ENCODE measurements around the gene SORL1.

The SORL1 gene

GRCh38 chr11:121643479-121644186 lies 191.5 kb downstream of the SORL1 start:
- H2AFZ ChIP-seq = no peak overlapping the region
- no peak overlapping the region for H3K27ac ChIP-seq
- H3K36me3 ChIP-seq (ENCODE audit: control insufficient read depth, insufficient read depth, low read length) = no peaks in the 10 kb centered on the region
- H3K4me1 ChIP-seq = no peaks in the 10 kb centered on the region
- TF ChIP-seq CTCF (IDR thresholded peaks at IDR 0.05) = no peak
- no peaks in the 10 kb centered on the region for H3K79me2 ChIP-seq
- no peaks in the 10 kb centered on the region for H3K9me3 ChIP-seq (ENCODE audit: control insufficient read depth, low read length)
- H3K4me2 ChIP-seq (ENCODE audit: low read length) = no peak overlapping the region
- no peak overlapping the region for H3K9ac ChIP-seq
- H3K27me3 ChIP-seq (ENCODE audit: control insufficient read depth, insufficient read depth, low read length) = no peaks in the 10 kb centered on the region
- no peak overlapping the region for H3K4me3 ChIP-seq (ENCODE audit: low read depth, low read length)

GRCh38 chr11:121644187-121644512 lies 192.0 kb downstream of the SORL1 start:
- TF ChIP-seq CTCF (IDR thresholded peaks at IDR 0.05) = no peak

GRCh38 chr11:121645001-121645400 lies 192.9 kb downstream of the SORL1 start:
- Histone ChIP-seq H3K4me2 (ENCODE audit: low read length) (no peak overlapping the region), H3K27ac (no peak overlapping the region), H2AFZ (no peak overlapping the region), H3K9me3 (ENCODE audit: control insufficient read depth, low read length) (no peaks in the 10 kb centered on the region), H3K79me2 (no peaks in the 10 kb centered on the region), H3K36me3 (ENCODE audit: control insufficient read depth, insufficient read depth, low read length) (no peaks in the 10 kb centered on the region), H3K4me1 (no peaks in the 10 kb centered on the region), H3K4me3 (ENCODE audit: low read depth, low read length) (no peak overlapping the region), H3K27me3 (ENCODE audit: control insufficient read depth, insufficient read depth, low read length) (no peaks in the 10 kb centered on the region), H3K9ac (no peak overlapping the region)
- no peak for TF ChIP-seq CTCF (IDR thresholded peaks at IDR 0.05)

More at GRCh38 chr11:121644187-121644512, 192.0 kb downstream of the SORL1 start:
- no peak overlapping the region for H3K4me3 ChIP-seq (ENCODE audit: low read depth, low read length)
- H3K79me2 ChIP-seq = no peaks in the 10 kb centered on the region
- H3K9ac ChIP-seq = no peak overlapping the region
- no peak overlapping the region for H3K27ac ChIP-seq
- H3K4me1 ChIP-seq = no peaks in the 10 kb centered on the region
- no peak overlapping the region for H2AFZ ChIP-seq
- H3K27me3 ChIP-seq (ENCODE audit: control insufficient read depth, insufficient read depth, low read length) = no peaks in the 10 kb centered on the region
- H3K4me2 ChIP-seq (ENCODE audit: low read length) = no peak overlapping the region
- H3K9me3 ChIP-seq (ENCODE audit: control insufficient read depth, low read length) = no peaks in the 10 kb centered on the region
- H3K36me3 ChIP-seq (ENCODE audit: control insufficient read depth, insufficient read depth, low read length) = no peaks in the 10 kb centered on the region

- Histone ChIP-seq H2AFZ (no peak overlapping the region), H3K27ac (no peak overlapping the region), H3K4me1 (no peaks in the 10 kb centered on the region), H3K36me3 (ENCODE audit: control insufficient read depth, insufficient read depth, low read length) (no peaks in the 10 kb centered on the region), H3K9me3 (ENCODE audit: control insufficient read depth, low read length) (no peaks in the 10 kb centered on the region), H3K4me2 (ENCODE audit: low read length) (no peak overlapping the region), H3K4me3 (ENCODE audit: low read depth, low read length) (no peak overlapping the region), H3K27me3 (ENCODE audit: control insufficient read depth, insufficient read depth, low read length) (no peaks in the 10 kb centered on the region), H3K9ac (no peak overlapping the region), H3K79me2 (no peaks in the 10 kb centered on the region)
- no peak for TF ChIP-seq CTCF (IDR thresholded peaks at IDR 0.05)
Measured at GRCh38 chr11:121645596-121645995, 193.5 kb downstream of the SORL1 start.

GRCh38 chr11:121648306-121648705 lies 196.2 kb downstream of the SORL1 start:
- Histone ChIP-seq H3K4me3 (ENCODE audit: low read depth, low read length) (no peak overlapping the region), H3K4me2 (ENCODE audit: low read length) (no peak overlapping the region), H3K27ac (no peak overlapping the region), H3K9ac (no peak overlapping the region), H3K79me2 (no peaks in the 10 kb centered on the region), H3K36me3 (ENCODE audit: control insufficient read depth, insufficient read depth, low read length) (no peaks in the 10 kb centered on the region), H2AFZ (no peak overlapping the region), H3K27me3 (ENCODE audit: control insufficient read depth, insufficient read depth, low read length) (no peaks in the 10 kb centered on the region), H3K4me1 (no peaks in the 10 kb centered on the region), H3K9me3 (ENCODE audit: control insufficient read depth, low read length) (no peaks in the 10 kb centered on the region)
- no peak for TF ChIP-seq CTCF (IDR thresholded peaks at IDR 0.05)
